ENCODE data around the gene OLFM3. TPM values are rescaled to one million over a fixed set of nuclear protein-coding genes. Genes with fewer than 3 reads are reported as not detected.

OLFM3 gene
- total and polyA plus RNA-seq, 8 donors: 0.15 to 2.4 TPM; not detected in 6

- no peaks in the 10 kb centered on the region for H3K9me3 ChIP-seq
- intact Hi-C loops (cut with DNase I; ENCODE audit: low total_unique reads): no loop called here
- no peak for DNase-seq
- H3K4me1 ChIP-seq: no peaks in the 10 kb centered on the region
- H3K36me3 ChIP-seq: no peaks in the 10 kb centered on the region
- no peak overlapping the region for H3K27ac ChIP-seq
- no peak overlapping the region for H3K4me3 ChIP-seq
- TF ChIP-seq EP300 (IDR thresholded peaks at IDR 0.05) (no peak), POLR2A (IDR thresholded peaks at IDR 0.05) (no peak), POLR2AphosphoS5 (IDR thresholded peaks at IDR 0.05) (no peak), CTCF (IDR thresholded peaks at IDR 0.05) (no peak)
- H3K27me3 ChIP-seq: no peaks in the 10 kb centered on the region
These were observed 72.0 kb downstream of the OLFM3 start for GRCh38 chr1:101924700-101925099.

- Histone ChIP-seq H3K27ac (no peak overlapping the region), H3K36me3 (no peaks in the 10 kb centered on the region), H3K4me1 (no peaks in the 10 kb centered on the region), H3K4me3 (no peak overlapping the region), H3K27me3 (no peaks in the 10 kb centered on the region), H3K9me3 (no peaks in the 10 kb centered on the region)
- no peak for TF ChIP-seq EP300 (IDR thresholded peaks at IDR 0.05)
- TF ChIP-seq POLR2A (IDR thresholded peaks at IDR 0.05): no peak
- TF ChIP-seq CTCF (IDR thresholded peaks at IDR 0.05): no peak
- TF ChIP-seq POLR2AphosphoS5 (IDR thresholded peaks at IDR 0.05): no peak
- no peak for DNase-seq
- intact Hi-C loops (cut with DNase I; ENCODE audit: low total_unique reads): no loop called here
- WGBS, 5 donors: 13 to 50% (median 26%) methylated on average over 1 of the region's 1 CpG
These were observed 76.1 kb downstream of the OLFM3 start for GRCh38 chr1:101920577-101920976.

DNA sequence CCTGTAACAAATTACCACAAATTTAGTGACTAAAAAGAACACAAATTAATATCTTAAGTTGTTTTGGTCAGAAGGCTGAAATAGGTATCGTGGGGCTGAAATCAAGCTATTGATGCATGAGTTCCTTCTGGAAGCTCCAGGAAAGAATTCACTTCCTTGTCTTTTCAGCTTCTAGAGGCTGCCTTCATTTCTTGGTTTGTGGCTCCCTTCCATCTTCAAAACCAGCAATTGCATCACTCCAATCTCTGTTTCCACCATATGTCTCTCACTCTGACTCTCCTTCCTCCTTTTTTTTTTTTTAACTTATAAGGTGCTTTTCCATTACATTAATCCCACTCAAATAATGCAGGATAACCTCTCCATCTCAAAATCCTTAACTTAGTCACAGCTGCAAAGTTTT lies 78.4 kb downstream of the OLFM3 start:
- no peak for DNase-seq
- H3K4me3 ChIP-seq: no peak overlapping the region
- H3K27ac ChIP-seq: no peak overlapping the region
- intact Hi-C loops (cut with DNase I; ENCODE audit: low total_unique reads): no loop called here
- no peaks in the 10 kb centered on the region for H3K9me3 ChIP-seq
- WGBS, 5 donors: 63 to 95% (median 83%) methylated on average over 1 of the region's 1 CpG
- no peaks in the 10 kb centered on the region for H3K4me1 ChIP-seq
- H3K36me3 ChIP-seq: no peaks in the 10 kb centered on the region
- no peaks in the 10 kb centered on the region for H3K27me3 ChIP-seq
- TF ChIP-seq POLR2A (IDR thresholded peaks at IDR 0.05) (no peak), EP300 (IDR thresholded peaks at IDR 0.05) (no peak), POLR2AphosphoS5 (IDR thresholded peaks at IDR 0.05) (no peak), CTCF (IDR thresholded peaks at IDR 0.05) (no peak)

- Histone ChIP-seq H3K36me3 (no peaks in the 10 kb centered on the region), H3K4me1 (no peaks in the 10 kb centered on the region), H3K27me3 (no peaks in the 10 kb centered on the region), H3K9me3 (no peaks in the 10 kb centered on the region), H3K27ac (no peak overlapping the region), H3K4me3 (no peak overlapping the region)
- intact Hi-C loops (cut with DNase I; ENCODE audit: low total_unique reads): no loop called here
- WGBS, 5 donors: 33 to 60% (median 56%) methylated on average over 5 of the region's 5 CpGs
- DNase-seq: peak in 1 of 2 donors; percentile 15
- TF ChIP-seq EP300 (IDR thresholded peaks at IDR 0.05) (no peak), POLR2A (IDR thresholded peaks at IDR 0.05) (no peak), POLR2AphosphoS5 (IDR thresholded peaks at IDR 0.05) (no peak), CTCF (IDR thresholded peaks at IDR 0.05) (no peak)
These were observed 81.1 kb downstream of the OLFM3 start for GRCh38 chr1:101915597-101915996.

Data from stomach (tissue), 9 donors.